CD14-positive monocyte (primary cell): ENCODE measurements around the gene IL22RA1. TPM values are rescaled to one million over a fixed set of nuclear protein-coding genes. Genes with fewer than 3 reads are reported as not detected.

Source experiments
- DNase-seq, 3 donors: peaks; one replicate each; pipeline ENCODE4 v3.0.0-alpha.2; 2011 to 2022
- H2AFZ ChIP-seq: 2 replicates; pipeline ENCODE4 v1.6.0; 2012; ENCODE audit warnings: mild to moderate bottlenecking, low read depth, low read length, inconsistent platforms; ENCODE audit not compliant: insufficient read depth, poor library complexity, severe bottlenecking
- H3K27ac ChIP-seq, 2 donors: 1 replicate in 1 of 2; 2 replicates in 1 of 2; pipeline ENCODE4 v1.5.1; 2012 to 2013; ENCODE audit warnings: low read length in 2 of 2, control low read depth in 1 of 2, inconsistent platforms in 1 of 2, low read depth in 1 of 2, mild to moderate bottlenecking in 1 of 2
- H3K27me3 ChIP-seq, 2 donors: one replicate each; pipeline versions ENCODE4 v1.6.0 to v1.6.1; 2011 to 2013; ENCODE audit warnings: low read length in 2 of 2; ENCODE audit not compliant: control insufficient read depth in 2 of 2, insufficient read depth in 2 of 2
- H3K36me3 ChIP-seq, 2 donors: replicated peaks in 1 of 2; 1 replicate in 1 of 2; 2 replicates in 1 of 2; pipeline versions ENCODE4 v1.5.1 to v1.6.1; 2012 to 2013; ENCODE audit warnings: low read length in 2 of 2, control low read depth in 1 of 2, inconsistent platforms in 1 of 2, mild to moderate bottlenecking in 1 of 2; ENCODE audit not compliant: insufficient read depth in 2 of 2, control insufficient read depth in 1 of 2
- H3K4me1 ChIP-seq, 2 donors: 1 replicate in 1 of 2; 2 replicates in 1 of 2; pipeline versions ENCODE4 v1.5.1 to v1.6.1; 2012 to 2013; ENCODE audit warnings: low read length in 2 of 2, control low read depth in 1 of 2, inconsistent platforms in 1 of 2, mild to moderate bottlenecking in 1 of 2, moderate library complexity in 1 of 2; ENCODE audit not compliant: insufficient read depth in 2 of 2, control insufficient read depth in 1 of 2
- H3K4me2 ChIP-seq: replicated peaks from 2 replicates; pipeline ENCODE3; 2012; ENCODE audit warnings: low read length, moderate library complexity, mild to moderate bottlenecking; ENCODE audit not compliant: poor library complexity, severe bottlenecking; ENCODE audit errors: extremely low read depth
- H3K4me3 ChIP-seq, 3 experiments: fragments of 200-600 bp in 1 of 3; sonication (generic) in 1 of 3; replicated peaks in 1 of 3; 1 replicate in 2 of 3; 2 replicates in 1 of 3; pipeline ENCODE4 v1.5.1; 2011 to 2013; ENCODE audit warnings: low read length in 3 of 3, mild to moderate bottlenecking in 3 of 3, control low read depth in 2 of 3, low read depth in 2 of 3, inconsistent platforms in 1 of 3, moderate library complexity in 1 of 3
- H3K79me2 ChIP-seq: 2 replicates; pipeline ENCODE4 v1.6.0; 2012; ENCODE audit warnings: mild to moderate bottlenecking, control low read depth, inconsistent platforms, low read length, moderate library complexity; ENCODE audit not compliant: insufficient read depth
- H3K9ac ChIP-seq: 2 replicates; pipeline ENCODE4 v1.6.0; 2017; ENCODE audit warnings: low read length, mild to moderate bottlenecking; ENCODE audit not compliant: insufficient read depth, poor library complexity, severe bottlenecking
- H3K9me3 ChIP-seq, 2 donors: replicated peaks in 1 of 2; 1 replicate in 1 of 2; 2 replicates in 1 of 2; pipeline versions ENCODE4 v1.5.1 to v1.6.1; 2012 to 2013; ENCODE audit warnings: low read length in 2 of 2, control low read depth in 1 of 2; ENCODE audit not compliant: control insufficient read depth in 1 of 2, insufficient read depth in 1 of 2
- H4K20me1 ChIP-seq: 2 replicates; pipeline ENCODE4 v1.6.0; 2012; ENCODE audit warnings: mild to moderate bottlenecking, low read length, control low read depth, moderate library complexity; ENCODE audit not compliant: insufficient read depth
- H3K27ac Mint-ChIP-seq, 7 donors: one replicate each; pipeline ENCODE4 v1.8.0; 2020; ENCODE audit warnings: mild to moderate bottlenecking in 7 of 7, mixed read lengths in 7 of 7, moderate library complexity in 6 of 7, inconsistent platforms in 2 of 7
- H3K27me3 Mint-ChIP-seq, 3 donors: one replicate each; pipeline ENCODE4 v1.8.0; 2021 to 2022; ENCODE audit warnings: low read depth in 3 of 3, mild to moderate bottlenecking in 3 of 3, mixed read lengths in 3 of 3, moderate library complexity in 3 of 3, inconsistent platforms in 1 of 3
- H3K36me3 Mint-ChIP-seq, 2 donors: one replicate each; pipeline ENCODE4 v1.8.0; 2020; ENCODE audit warnings: mixed read lengths in 2 of 2, inconsistent platforms in 1 of 2, mild to moderate bottlenecking in 1 of 2
- H3K4me1 Mint-ChIP-seq: one replicate; pipeline ENCODE4 v1.8.0; 2020; ENCODE audit warnings: mild to moderate bottlenecking, mixed read lengths
- H3K4me3 Mint-ChIP-seq, 2 donors: one replicate each; pipeline ENCODE4 v1.8.0; 2020; ENCODE audit warnings: mild to moderate bottlenecking in 2 of 2, mixed read lengths in 2 of 2, moderate library complexity in 1 of 2
- H3K9me3 Mint-ChIP-seq, 7 donors: one replicate each; pipeline ENCODE4 v1.8.0; 2020 to 2022; ENCODE audit warnings: mixed read lengths in 7 of 7, mild to moderate bottlenecking in 6 of 7, moderate library complexity in 6 of 7, inconsistent platforms in 2 of 7
- WGBS: methylation state at CpG from one replicate; pipeline ENCODE4 v1.1.5; 2013; ENCODE audit warnings: missing lambda C conversion rate; ENCODE audit not compliant: insufficient coverage; 5-methylcytosine and 5-hydroxymethylcytosine counted together
- intact Hi-C, 2 donors: fragments of 100-400 bp; cut with micrococcal nuclease; formaldehyde crosslinking; loops; one replicate each; pipeline versions ENCODE4 v1.15.0 to v1.15.1; 2023
- polyA plus RNA-seq, 3 donors: library from polyadenylated mRNA; depleted of rRNA in 1 of 3; unstranded in 2 of 3; stranded (reverse) in 1 of 3; fragments of 300-500 nt in 2 of 3; fragments of >200 nt in 1 of 3; fragmentation: Illumina TruSeq in 2 of 3; gene quantifications; 1 replicate in 2 of 3; 2 replicates in 1 of 3; pipeline ENCODE4 v1.2.3, GENCODE V29; 2012 to 2021
- TF ChIP-seq, protein P1 (sequence below): fragments of 200-600 bp; IDR thresholded peaks from one replicate; pipeline ENCODE4 v1.8.0; 2022; ENCODE audit warnings: antibody characterized with exemption, mild to moderate bottlenecking

The IL22RA1 gene
- polyA plus RNA-seq, 3 donors, result not detected

- Mint-ChIP-seq H3K4me3 (no peak overlapping the region), H3K9me3 (peaks cover 2 to 13% (median 7%) of the 10 kb centered on the region in 7 donors), H3K4me1 (no peaks in the 10 kb centered on the region), H3K36me3 (no peaks in the 10 kb centered on the region), H3K27ac (peak overlapping the region in 1 of 7 donors; percentile 28), H3K27me3 (peaks cover 3 to 9% (median 6%) of the 10 kb centered on the region in 3 donors)
- H3K4me1 ChIP-seq, result no peaks in the 10 kb centered on the region
- H3K4me3 ChIP-seq, result no peak overlapping the region
- no peak overlapping the region for H3K27ac ChIP-seq
- no peaks in the 10 kb centered on the region for H3K9me3 ChIP-seq
- no peaks in the 10 kb centered on the region for H3K79me2 ChIP-seq
- DNase-seq, result no peak
- H4K20me1 ChIP-seq, result no peaks in the 10 kb centered on the region
- intact Hi-C loops, result no loop called here
- 71% methylated on average over 10 of the region's 13 CpGs for WGBS
- H3K4me2 ChIP-seq, result no peak overlapping the region
- TF ChIP-seq, protein P1, sequence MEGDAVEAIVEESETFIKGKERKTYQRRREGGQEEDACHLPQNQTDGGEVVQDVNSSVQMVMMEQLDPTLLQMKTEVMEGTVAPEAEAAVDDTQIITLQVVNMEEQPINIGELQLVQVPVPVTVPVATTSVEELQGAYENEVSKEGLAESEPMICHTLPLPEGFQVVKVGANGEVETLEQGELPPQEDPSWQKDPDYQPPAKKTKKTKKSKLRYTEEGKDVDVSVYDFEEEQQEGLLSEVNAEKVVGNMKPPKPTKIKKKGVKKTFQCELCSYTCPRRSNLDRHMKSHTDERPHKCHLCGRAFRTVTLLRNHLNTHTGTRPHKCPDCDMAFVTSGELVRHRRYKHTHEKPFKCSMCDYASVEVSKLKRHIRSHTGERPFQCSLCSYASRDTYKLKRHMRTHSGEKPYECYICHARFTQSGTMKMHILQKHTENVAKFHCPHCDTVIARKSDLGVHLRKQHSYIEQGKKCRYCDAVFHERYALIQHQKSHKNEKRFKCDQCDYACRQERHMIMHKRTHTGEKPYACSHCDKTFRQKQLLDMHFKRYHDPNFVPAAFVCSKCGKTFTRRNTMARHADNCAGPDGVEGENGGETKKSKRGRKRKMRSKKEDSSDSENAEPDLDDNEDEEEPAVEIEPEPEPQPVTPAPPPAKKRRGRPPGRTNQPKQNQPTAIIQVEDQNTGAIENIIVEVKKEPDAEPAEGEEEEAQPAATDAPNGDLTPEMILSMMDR, result no peak
- no peaks in the 10 kb centered on the region for H3K27me3 ChIP-seq
- no peaks in the 10 kb centered on the region for H3K36me3 ChIP-seq
- H3K9ac ChIP-seq, result no peak overlapping the region
- no peak overlapping the region for H2AFZ ChIP-seq
Observed at GRCh38 chr1:24138476-24139221, 4.3 kb downstream of the IL22RA1 start.

- peaks cover 4 to 6% (median 5%) of the 10 kb centered on the region in 3 donors for H3K27me3 Mint-ChIP-seq
- peaks cover 0 to under 1% of the 10 kb centered on the region in 2 donors for H3K9me3 ChIP-seq
- H3K27me3 ChIP-seq, result no peaks in the 10 kb centered on the region
- H3K4me1 Mint-ChIP-seq, result no peaks in the 10 kb centered on the region
- no peaks in the 10 kb centered on the region for H3K79me2 ChIP-seq
- no peak overlapping the region for H3K4me2 ChIP-seq
- H3K4me3 Mint-ChIP-seq, result no peak overlapping the region
- H3K36me3 ChIP-seq, result no peaks in the 10 kb centered on the region
- H3K27ac Mint-ChIP-seq, result no peak overlapping the region
- H3K36me3 Mint-ChIP-seq, result no peaks in the 10 kb centered on the region
- H3K9ac ChIP-seq, result no peak overlapping the region
- no peaks in the 10 kb centered on the region for H3K4me1 ChIP-seq
- no peak overlapping the region for H3K4me3 ChIP-seq
- intact Hi-C loops, result no loop called here
- WGBS, result 93% methylated on average over 12 of the region's 15 CpGs
- no peak overlapping the region for H3K27ac ChIP-seq
- H2AFZ ChIP-seq, result no peak overlapping the region
- no peak for DNase-seq
- H3K9me3 Mint-ChIP-seq, result peaks cover 2 to 15% (median 9%) of the 10 kb centered on the region in 7 donors
- no peaks in the 10 kb centered on the region for H4K20me1 ChIP-seq
- TF ChIP-seq, protein P1, result no peak
Observed at GRCh38 chr1:24136956-24137539, 5.9 kb downstream of the IL22RA1 start.
